GM21723 (cell line): ENCODE results near the gene PARM1.

Experiments used
- ATAC-seq: cut with Tn5 transposase; IDR thresholded peaks from one replicate; pipeline ENCODE4 v1.9.1; 2021; ENCODE audit warnings: mild to moderate bottlenecking, moderate library complexity; ENCODE audit not compliant: unreplicated experiment

The PARM1 gene

DNA sequence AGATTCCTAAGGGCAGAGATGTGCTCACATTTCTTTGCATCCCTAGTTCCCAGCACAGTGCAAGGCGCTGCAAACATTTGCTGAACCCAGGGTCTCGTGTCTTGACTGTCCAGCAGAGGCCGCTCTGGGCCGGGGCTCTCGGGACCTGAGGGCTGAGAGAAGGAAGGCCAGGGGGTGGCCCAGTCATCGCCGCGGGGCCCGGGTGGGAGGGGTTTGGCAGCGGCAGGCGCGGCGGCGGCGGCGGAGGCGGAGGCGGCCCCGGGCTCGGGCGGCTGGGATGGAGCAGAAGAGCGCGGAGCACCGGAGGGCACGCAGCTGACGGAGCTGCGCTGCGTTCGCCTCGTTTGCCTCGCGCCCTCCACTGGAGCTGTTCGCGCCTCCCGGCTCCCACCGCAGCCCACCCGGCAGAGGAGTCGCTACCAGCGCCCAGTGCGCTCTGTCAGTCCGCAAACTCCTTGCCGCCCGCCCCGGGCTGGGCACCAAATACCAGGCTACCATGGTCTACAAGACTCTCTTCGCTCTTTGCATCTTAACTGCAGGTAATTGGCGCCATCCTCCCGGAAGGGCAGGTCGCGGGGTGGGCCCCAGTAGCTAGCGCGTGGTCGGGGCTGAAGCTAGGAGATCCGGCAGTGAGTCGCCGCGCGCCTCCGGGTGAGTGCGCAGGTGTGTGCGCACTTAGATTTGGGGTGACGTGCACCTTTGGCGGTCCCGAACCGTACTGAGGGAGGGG is at the start of gene PARM1:
TSS of gene PARM1 (plus strand) at position 285 of the 730 bp plus-strand sequence. CDS start at position 497, 212 bp downstream.
- peak; percentile 79 for ATAC-seq

DNA sequence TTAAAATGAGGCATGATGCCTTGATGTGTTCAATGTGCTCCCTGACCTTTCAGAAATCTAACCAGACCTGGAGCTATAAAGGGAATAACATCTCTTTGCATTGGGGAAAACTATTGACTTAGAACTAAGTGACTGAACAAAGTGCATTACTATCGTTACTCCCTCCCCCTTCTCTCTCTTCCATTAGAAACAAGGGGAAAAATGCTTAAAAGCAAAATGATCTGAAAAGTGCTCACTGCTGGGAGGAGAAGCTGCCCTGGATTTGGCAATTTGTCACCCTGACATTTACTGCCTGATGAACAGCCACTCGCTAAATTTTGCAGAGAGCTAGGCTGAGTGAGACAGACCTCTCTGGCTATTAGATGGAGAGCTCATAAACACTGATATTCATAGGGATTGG is 48.6 kb upstream of the PARM1 start:
- ATAC-seq = no peak

DNA sequence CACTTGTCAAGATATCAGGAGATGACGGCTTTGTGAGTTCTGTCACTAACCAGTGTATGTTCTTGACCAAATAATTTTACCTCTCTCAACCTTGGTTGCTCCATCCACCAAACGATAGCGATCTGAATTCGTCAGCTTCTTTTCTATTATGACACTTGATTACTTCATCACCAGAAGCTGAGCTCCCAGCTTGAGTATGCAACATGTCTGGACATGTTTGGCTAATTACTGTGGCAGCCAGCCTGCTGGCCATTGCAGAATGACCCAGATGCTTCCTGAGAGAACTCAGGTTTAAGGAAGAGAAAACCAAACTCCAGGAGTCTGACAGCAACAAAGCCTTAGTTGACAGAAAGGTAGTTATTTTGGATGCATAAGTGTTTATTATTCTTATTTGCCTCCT is 46.4 kb upstream of the PARM1 start:
- ATAC-seq = no peak

- no peak for ATAC-seq
Measured at GRCh38 chr4:74890341-74890740, 42.6 kb upstream of the PARM1 start.

GRCh38 chr4:74891037-74891436 is 41.9 kb upstream of the PARM1 start:
- no peak for ATAC-seq

- no peak for ATAC-seq
Measured at GRCh38 chr4:74893171-74893570, 39.7 kb upstream of the PARM1 start.

DNA sequence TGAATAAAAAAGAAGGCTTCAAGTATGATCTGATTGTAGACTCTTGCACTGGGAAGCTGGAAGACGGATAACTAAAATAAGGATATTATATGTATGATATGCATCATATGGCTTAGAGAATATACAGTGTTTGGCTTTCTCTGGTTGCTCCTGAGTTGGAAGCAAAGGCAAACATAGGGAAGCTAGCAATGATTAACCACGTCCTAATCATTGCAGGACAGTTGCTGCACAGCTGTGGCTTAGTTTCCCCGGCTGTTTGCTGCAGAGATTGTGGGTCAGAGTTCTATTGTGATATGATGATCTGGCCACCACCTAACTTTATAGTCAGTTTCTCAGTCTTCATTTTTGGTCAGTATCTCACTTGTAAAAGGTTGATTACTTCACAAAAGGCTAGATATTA is 36.3 kb upstream of the PARM1 start:
- no peak for ATAC-seq

DNA sequence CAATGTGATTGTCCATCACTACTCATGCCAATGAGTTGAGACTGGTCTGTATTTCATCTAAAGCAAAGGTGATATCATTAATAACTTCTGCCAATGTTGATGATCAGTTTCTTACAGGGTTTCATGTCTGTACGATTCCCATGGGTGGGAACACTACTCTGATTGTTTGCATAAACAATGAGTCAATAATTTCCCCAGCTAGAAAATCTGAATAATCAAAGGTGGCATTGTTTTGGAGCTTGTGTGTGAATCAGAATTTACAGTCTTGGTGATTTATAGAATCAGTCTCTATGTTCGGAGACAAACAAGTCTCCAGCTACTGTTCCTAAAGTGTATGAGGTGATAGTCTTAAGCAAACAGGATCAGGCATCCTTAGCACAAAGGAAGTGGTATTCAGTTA is 35.5 kb upstream of the PARM1 start:
- ATAC-seq = no peak

DNA sequence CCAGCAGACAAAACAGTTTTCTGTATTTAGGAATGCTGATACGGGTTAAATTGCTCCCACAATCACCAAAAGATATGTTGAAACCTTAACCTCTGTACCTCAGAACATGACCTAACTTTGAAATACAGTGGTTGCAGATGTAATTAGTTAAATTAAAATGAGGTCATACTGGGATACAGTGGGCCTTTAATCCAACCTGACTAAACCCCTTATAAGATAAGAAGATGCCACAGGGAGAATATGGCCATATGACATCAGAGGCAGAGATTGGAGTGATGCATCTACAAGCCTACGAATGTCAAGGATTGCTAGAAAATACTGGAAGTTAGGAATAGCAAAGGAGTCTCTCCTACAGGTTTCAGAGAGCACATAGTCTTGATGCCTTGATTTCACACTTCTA is 32.1 kb upstream of the PARM1 start:
- ATAC-seq = no peak

DNA sequence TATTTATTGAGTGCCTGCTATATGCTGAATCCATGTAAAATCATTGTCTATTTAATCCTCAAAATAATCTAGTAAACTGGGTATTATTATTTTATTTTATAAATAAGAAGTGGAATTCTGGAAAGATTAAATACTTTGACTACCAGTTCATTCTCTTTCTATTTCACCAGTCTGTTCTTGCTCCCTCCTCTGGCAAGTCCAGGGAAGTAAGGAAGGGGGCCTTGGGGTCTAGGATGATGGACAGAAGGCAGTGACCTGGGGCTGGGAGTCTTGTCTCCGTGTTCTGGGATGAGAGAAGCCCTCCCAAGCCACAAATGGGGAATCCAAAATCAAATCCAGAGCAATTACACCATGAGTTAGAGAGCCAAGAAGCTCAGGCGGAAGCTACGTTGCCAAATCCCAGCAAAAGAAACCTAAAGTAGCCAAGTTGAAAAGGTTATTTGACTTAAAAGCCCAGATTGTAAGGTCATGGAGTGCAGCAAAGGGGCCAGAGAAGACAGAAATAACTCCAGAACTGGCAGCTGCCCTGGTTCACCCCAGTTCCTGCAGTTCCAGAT is 28.3 kb upstream of the PARM1 start:
- no peak for ATAC-seq

DNA sequence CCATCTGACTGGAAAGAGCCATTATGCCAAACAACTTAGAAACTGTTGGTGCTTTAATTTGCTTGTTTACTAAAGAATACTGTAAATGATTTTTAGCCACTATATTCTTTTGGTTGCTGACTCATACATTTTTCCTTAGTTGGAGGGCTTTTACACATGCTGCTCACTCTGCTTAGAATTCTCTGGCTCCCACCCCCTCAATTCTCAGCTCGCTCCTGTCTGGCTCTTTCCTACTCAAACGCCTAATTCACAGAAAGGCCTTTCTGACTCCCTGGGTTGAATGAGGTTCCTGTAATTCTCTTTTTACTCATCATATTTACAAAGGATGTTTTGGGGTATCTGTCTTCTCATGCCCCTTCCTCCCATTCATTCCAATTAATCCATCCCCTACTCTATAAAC is 26.1 kb upstream of the PARM1 start:
- ATAC-seq = no peak

DNA sequence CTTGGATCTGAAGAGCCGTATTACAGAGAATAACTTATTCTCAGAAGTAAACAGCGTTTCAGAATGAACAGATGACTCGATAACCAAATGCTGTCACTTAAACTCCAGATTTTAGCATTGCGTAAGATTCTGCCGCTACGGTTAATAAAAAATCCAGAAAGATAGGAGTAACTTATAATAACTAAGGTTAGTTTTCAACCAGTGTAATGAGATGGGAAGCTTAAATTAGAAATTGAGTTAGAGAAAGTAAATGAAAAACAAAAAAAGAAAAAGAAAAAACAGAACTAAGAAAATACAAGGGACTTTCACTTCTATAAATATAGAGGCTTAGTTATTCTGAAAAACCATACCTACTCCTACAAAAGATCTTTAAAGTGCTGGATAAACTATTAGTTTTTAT is 13.1 kb upstream of the PARM1 start:
- peak; percentile 81 for ATAC-seq

DNA sequence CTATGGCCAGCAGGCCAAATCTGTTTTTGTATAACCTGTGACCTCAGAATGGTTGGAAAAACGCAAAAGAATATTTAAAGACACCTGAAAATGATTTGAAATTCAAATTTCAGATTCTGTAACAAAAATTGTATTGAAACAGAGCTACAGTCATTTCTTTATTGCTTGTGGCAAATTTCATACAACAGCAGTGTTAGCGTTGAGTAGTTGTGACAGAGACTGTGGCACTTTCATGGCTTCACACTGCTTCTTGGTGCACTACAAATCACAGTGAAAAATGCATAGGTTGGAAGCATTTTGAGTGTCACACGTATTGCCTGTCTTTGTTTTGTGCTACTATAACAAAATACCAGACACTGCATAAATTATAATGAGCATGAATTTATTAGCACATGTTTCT is 12.2 kb upstream of the PARM1 start:
- ATAC-seq = no peak

GRCh38 chr4:74921490-74921889 is 11.4 kb upstream of the PARM1 start:
- no peak for ATAC-seq

DNA sequence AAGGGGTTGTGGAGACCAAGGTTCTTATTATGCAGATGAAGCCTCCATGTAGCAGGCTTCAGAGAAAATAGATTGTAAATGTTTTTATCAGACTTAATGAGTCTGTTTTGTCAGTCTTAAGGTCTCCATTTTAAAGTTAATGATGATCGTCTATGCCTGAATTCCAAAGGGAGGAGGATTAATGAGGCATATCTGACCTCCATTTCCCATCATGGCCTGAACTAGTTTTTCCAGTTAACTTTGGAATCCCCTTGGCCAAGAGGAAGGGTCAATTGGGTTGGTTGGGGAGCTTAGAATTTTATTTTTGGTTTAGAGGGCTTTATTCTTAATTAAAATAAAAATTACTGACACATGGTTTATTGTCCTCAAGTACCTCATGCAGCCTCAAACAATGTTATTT is 6.9 kb upstream of the PARM1 start:
- ATAC-seq = no peak

DNA sequence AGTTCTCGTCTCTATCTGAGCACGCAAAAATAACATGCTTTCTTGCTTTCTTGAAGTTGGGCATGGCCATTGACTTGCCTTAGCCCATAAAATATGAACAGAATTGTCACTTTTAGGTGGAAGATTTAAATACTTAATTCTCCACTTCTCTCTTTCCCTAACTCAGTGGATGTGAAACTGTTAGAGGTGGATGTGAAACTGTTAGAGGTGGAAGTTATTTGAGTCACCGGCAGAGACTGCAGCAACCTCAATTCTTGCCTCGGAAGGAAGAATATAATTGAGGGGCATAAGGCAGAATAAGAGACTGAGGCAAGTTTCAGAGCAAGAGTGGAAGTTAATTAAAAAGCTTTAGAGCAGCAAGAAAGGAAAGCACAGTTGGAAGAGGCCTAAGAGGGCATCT is 2.8 kb upstream of the PARM1 start:
- no peak for ATAC-seq

DNA sequence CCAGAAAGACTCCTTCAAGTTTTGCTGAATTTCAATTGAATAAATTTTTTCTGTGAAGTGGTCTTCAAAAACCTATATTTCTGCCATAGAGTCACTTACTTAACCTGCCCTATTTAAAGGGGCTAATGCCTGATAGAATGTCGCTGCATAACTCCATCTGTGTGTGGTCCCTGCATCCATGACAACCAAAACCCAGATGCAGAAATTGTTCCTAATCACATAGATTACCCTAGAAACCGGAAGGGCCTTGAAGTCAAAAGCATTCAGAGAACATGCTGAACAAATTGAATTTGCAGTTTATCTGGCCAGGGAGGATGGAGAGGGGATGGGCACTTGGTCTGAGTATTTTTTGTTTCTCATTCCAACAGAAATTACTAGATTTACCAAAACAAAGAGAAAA is 1.5 kb upstream of the PARM1 start:
- no peak for ATAC-seq

DNA sequence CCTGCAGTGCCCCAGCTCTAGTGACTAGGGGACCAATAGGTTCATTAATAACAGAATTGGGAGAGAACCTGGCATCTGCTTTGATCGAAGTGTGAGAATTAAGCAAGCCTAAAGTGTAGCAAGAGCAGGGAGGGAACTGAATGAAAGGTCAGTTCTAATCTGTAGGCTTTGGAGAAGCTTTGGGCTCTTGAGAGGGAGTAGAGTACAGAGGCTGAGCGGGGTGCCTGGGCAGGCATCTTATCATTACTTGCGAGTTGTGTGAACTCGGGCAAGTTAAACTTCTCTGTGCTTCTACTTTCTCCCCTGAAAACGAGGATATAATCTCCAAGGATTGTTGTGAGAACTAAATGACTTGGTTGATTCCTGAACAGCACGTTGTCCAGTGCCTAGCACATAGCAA is 906 bp upstream of the PARM1 start:
- ATAC-seq = no peak

DNA sequence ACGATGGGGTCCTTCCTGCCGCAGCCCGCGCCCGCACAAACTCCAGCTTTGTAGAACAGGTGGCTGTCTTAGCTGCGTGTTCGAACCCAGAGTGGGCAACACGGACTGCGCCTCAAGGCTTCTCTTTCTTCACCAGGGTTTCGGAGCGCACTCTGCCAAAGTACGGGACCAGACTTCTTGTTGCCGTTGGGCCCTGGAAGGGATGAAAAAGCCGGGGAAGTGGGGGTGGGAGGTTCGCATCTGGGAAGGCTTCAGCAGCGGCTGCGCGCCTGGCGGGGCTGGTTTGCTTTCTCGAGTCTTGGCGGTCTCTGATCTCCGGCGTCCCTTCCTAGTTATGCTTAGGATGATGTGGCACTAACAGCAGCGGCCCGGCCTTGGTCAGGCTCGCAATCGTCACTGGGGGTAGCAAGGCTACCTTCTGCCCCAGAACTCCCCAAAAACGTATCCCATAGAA is 673 bp downstream of the PARM1 start:
- no peak for ATAC-seq

- ATAC-seq = no peak
Measured at GRCh38 chr4:74934016-74934831, 1.3 kb downstream of the PARM1 start.

- ATAC-seq = no peak
Measured at GRCh38 chr4:74934888-74935287, 2.0 kb downstream of the PARM1 start.

DNA sequence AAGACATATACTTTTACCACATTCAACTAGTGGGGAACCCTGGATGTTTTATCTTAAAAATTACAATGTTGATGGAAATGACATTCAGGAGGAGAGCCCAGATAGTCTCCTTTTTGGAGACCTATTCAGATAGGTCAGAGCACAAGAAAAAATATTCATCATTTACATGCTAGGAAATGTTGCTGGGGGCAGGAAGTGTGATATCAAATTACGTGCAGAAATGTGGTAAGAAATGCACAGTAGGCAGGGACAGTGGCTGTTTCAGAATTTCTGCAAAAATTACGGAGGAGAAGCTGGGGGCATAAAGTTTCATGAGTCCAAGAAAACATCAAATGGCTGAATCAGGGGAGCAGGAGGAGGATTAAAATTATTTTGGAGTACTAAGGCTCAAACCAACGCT is 8.2 kb downstream of the PARM1 start:
- no peak for ATAC-seq
